ACHN (cell line): ENCODE results near the gene TLNRD1.

Experiments
- DNase-seq: peaks from one replicate; pipeline ENCODE4 v3.0.0-alpha.2; 2015
- in situ Hi-C: cut with HindIII; loops from 2 replicates; pipeline ENCODE4 v1.10.0; 2017; ENCODE audit warnings: low sequenced_read_pairs, low pct_ligation_motif_present, low pct_unique_long_range_greater_than_20kb

Gene TLNRD1

GRCh38 chr15:81043281-81043934 lies 42.7 kb downstream of the TLNRD1 start:
- no peak for DNase-seq
- in situ Hi-C loops, result no loop called here

- no peak for DNase-seq
- in situ Hi-C loops, result no loop called here
Observed at GRCh38 chr15:81043935-81044575, 43.3 kb downstream of the TLNRD1 start.

GRCh38 chr15:81046290-81046689 lies 45.6 kb downstream of the TLNRD1 start:
- in situ Hi-C loops, result no loop called here

GRCh38 chr15:81047928-81048327 lies 47.2 kb downstream of the TLNRD1 start:
- in situ Hi-C loops, result no loop called here
- DNase-seq, result no peak

More at GRCh38 chr15:81046290-81046689, 45.6 kb downstream of the TLNRD1 start:
- DNase-seq, result no peak

- in situ Hi-C loops, result no loop called here
- DNase-seq, result no peak
Observed at GRCh38 chr15:81049835-81050234, 49.1 kb downstream of the TLNRD1 start.

- in situ Hi-C loops, result no loop called here
- no peak for DNase-seq
Observed at GRCh38 chr15:81050259-81050658, 49.5 kb downstream of the TLNRD1 start.

- no peak for DNase-seq
- in situ Hi-C loops, result no loop called here
Observed at GRCh38 chr15:81050805-81051204, 50.1 kb downstream of the TLNRD1 start.

- no peak for DNase-seq
Observed at GRCh38 chr15:81052046-81052445, 51.3 kb downstream of the TLNRD1 start.

GRCh38 chr15:81053621-81054020 lies 52.9 kb downstream of the TLNRD1 start:
- no peak for DNase-seq
- in situ Hi-C loops, result no loop called here

More at GRCh38 chr15:81052046-81052445, 51.3 kb downstream of the TLNRD1 start:
- in situ Hi-C loops, result no loop called here

- DNase-seq, result no peak
- in situ Hi-C loops, result no loop called here
Observed at GRCh38 chr15:81054236-81054635, 53.5 kb downstream of the TLNRD1 start.
